SK-N-SH treated with all-trans-retinoic acid at 6 μM for 48 hours (cell line): Measurements from ENCODE around the gene CCNJL.

ENCODE experiments used
- CREB5 ChIP-seq: fragments of 250-450 bp; sonication (Bioruptor Pico); IDR thresholded peaks from 2 replicates; pipeline ENCODE4 v1.5.1; 2020; ENCODE audit warnings: low read depth, mild to moderate bottlenecking, moderate library complexity
- GLIS3 ChIP-seq: fragments of 250-450 bp; sonication (Bioruptor Pico); IDR thresholded peaks from 2 replicates; pipeline ENCODE4 v1.5.0; 2020; ENCODE audit warnings: mild to moderate bottlenecking, moderate library complexity
- ZFP30 ChIP-seq: fragments of 450-650 bp; formaldehyde crosslinking; IDR thresholded peaks from 2 replicates; pipeline ENCODE4 v1.5.0; 2022; ENCODE audit warnings: mild to moderate bottlenecking, moderate library complexity

DNA sequence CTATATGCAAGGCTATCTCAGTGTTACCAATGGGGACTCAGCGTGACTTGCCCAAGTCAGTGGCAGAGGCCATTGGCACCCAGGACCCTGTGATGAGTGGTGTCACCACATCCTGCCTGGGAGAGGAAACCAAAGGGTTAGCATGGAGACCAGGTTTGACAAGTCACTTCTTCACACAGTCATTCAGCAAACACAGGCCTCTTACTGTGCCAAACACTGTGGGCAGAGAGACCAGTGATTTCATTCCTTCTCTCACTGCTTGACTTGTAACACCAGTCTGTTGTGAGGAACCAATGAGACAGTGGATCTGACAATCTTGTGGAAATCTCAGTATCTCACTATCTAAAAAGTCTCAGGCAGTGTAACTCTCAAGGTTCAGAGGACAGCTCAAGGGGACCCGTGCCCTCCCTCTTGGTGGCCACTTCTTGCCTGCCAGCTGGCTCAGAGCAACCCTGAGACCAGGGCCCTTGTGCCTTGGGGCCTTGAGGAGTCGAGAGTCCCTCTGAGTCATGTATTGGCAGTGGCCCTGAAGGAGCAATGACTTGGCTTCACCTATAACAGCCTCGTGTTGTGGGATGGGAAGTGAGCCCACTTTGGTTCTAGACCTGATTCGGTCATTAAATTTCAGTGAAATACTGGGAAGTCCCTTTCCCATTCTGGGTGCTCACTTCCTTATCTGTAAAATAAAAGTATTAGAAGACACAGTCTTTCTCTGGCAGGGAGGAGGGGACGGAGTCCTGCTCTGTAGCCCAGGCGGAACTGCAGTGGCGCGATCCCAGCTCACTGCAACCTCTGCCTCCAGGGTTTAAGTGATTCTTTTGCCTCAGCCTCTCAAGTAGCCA lies 81.5 kb downstream of the CCNJL start:
- TF ChIP-seq CREB5 (CRISPR knock-in tag): no peak
- TF ChIP-seq ZFP30 (CRISPR knock-in tag): no peak
- no peak for TF ChIP-seq GLIS3
